GM12864 (cell line): ENCODE results near the gene MGST1.

Experiments
- DNase-seq: peaks from one replicate; pipeline ENCODE4 v3.0.0-alpha.2; 2011; ENCODE audit warnings: low read depth
- H3K4me3 ChIP-seq: 2 replicates; pipeline ENCODE4 v1.5.1; 2011; ENCODE audit warnings: mild to moderate bottlenecking, low read depth, low read length, control low read depth
- TF ChIP-seq, protein P1 (sequence below): IDR thresholded peaks from 2 replicates; pipeline ENCODE4 v1.5.1; 2011; ENCODE audit warnings: low read depth, mild to moderate bottlenecking, moderate library complexity, low read length, control low read depth, inconsistent platforms; ENCODE audit errors: missing control alignments

MGST1 gene, protein sequence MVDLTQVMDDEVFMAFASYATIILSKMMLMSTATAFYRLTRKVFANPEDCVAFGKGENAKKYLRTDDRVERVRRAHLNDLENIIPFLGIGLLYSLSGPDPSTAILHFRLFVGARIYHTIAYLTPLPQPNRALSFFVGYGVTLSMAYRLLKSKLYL

DNA sequence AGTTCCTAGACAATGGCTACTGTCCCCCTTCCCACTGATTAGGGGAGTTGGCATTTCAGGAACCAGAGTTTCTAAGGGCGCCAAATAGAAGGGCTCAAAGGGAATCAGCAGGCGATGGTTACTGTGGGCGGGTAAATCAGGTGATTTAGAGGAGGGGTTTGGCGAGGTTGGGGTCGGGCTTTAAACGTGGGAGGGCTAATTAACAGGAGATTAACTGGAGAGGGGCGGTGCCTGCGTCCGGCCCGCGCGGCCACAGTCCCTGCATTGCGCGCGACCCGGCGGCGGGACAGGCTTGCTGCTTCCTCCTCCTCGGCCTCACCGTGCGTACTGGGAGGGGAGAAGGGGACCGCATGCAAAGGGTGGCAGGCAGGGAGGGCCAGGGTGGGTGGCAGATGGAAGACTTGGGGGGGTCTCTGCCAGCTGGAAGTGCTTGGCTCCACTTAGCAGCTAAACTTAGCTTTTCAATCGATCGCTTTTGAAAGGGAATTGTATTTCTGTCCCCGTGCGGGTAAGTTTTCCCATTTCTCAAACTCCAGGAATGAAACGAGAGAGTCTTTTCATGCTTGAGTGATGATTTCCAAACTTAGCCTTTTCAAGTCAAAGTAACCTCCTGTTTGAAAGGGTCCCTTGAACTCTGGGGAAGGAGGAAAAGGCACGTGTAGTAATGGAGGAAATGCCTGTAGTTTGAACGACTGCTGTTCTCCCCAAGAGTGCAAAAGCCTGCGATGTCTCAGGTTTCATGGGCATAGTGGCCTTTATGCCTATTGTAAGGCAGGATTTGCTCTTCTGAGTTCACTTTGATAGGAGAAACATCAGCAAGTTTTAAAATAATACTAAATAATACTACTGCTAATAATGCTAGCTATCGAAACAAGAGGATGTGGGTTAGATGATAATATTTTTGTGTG lies at the start of gene MGST1:
TSS of gene MGST1 (plus strand) at position 255 of the 908 bp plus-strand sequence. CDS start 6,608 bp downstream, outside the sequence.
- DNase-seq = no peak
- H3K4me3 ChIP-seq = no peak within 1 kb of the TSS
- TF ChIP-seq, protein P1, sequence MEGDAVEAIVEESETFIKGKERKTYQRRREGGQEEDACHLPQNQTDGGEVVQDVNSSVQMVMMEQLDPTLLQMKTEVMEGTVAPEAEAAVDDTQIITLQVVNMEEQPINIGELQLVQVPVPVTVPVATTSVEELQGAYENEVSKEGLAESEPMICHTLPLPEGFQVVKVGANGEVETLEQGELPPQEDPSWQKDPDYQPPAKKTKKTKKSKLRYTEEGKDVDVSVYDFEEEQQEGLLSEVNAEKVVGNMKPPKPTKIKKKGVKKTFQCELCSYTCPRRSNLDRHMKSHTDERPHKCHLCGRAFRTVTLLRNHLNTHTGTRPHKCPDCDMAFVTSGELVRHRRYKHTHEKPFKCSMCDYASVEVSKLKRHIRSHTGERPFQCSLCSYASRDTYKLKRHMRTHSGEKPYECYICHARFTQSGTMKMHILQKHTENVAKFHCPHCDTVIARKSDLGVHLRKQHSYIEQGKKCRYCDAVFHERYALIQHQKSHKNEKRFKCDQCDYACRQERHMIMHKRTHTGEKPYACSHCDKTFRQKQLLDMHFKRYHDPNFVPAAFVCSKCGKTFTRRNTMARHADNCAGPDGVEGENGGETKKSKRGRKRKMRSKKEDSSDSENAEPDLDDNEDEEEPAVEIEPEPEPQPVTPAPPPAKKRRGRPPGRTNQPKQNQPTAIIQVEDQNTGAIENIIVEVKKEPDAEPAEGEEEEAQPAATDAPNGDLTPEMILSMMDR = no peak

DNA sequence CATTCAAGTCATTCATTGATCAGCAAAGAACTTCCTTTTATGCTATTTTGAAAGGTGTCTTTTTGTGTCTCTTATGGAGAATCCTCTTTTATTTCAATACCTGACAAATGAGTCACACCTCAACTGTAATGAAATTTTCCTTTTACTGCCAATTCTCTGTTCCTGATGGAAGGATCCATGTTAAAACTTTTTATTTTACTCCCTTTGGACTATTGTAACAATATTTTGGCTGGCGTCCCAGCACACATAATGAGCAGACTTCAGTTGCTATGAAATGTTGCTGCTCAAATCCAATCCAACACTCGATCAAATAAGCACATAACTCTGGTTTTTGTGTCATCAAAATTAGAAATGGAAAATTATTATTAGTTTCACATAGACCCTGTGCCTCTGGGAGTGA lies 48.0 kb upstream of the MGST1 start:
- H3K4me3 ChIP-seq = no peak overlapping the region
- no peak for DNase-seq

DNA sequence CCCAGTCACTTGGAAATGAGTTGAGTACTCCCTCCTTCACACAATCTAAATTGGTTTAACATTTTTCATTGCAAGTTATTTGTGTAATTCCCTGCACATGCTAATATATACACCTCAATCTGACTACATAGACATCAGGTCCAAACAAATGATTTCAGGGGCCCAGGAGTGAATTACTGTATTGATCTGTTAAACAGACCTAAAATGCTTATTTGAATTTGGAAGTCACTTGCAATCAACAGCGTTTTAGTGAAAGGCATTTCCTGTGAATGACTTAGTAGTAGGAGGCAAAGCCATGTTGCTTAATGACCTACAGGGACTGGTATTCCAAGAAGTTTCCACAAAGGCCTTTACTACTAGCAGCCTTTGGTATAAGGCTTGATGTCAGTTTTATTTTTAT lies 47.3 kb upstream of the MGST1 start:
- TF ChIP-seq, protein P1 = no peak
- no peak for DNase-seq

More for the DNA sequence above, 48.0 kb upstream of the MGST1 start:
- TF ChIP-seq, protein P1 = no peak

DNA sequence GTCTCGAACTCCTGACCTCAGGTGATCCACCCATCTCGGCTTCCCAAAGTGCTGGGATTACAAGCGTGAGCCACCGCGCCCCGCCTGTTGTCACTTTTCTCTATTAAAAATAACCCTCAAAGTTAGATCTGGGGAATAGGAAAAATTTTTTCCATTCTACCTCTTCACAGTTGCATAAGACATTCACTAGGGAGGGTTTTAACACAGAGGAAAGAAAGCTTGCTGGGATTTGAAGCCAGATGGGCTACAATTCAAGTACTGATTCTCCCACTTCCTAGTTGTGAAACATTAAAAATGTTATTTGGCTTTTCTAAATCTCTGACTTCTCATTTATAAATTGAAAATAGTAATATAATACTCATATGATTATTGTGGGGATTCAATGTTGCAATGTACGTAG lies 46.7 kb upstream of the MGST1 start:
- TF ChIP-seq, protein P1 = no peak

More for the DNA sequence above, 47.3 kb upstream of the MGST1 start:
- no peak overlapping the region for H3K4me3 ChIP-seq

DNA sequence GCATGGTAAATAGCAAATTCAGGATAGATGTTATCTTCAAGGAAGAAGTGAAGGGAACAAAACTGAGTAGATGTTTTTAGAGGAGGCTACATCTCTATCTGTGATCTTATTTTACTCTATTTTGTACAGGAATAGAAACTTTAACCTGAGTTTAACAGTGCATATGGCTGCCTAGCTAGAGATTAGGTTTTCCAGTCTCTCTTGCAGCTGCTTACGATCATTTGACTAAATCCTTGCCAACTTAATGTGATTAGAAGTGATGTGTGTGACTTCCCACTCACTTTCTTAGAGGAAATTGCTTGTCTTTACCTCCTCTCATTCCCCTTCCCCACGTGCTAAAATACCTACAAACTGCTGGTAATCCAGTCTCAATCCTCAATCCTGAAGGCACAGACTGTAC lies 43.5 kb upstream of the MGST1 start:
- H3K4me3 ChIP-seq = no peak overlapping the region
- TF ChIP-seq, protein P1 = no peak
- DNase-seq = no peak

More for the DNA sequence above, 46.7 kb upstream of the MGST1 start:
- no peak overlapping the region for H3K4me3 ChIP-seq
- no peak for DNase-seq

DNA sequence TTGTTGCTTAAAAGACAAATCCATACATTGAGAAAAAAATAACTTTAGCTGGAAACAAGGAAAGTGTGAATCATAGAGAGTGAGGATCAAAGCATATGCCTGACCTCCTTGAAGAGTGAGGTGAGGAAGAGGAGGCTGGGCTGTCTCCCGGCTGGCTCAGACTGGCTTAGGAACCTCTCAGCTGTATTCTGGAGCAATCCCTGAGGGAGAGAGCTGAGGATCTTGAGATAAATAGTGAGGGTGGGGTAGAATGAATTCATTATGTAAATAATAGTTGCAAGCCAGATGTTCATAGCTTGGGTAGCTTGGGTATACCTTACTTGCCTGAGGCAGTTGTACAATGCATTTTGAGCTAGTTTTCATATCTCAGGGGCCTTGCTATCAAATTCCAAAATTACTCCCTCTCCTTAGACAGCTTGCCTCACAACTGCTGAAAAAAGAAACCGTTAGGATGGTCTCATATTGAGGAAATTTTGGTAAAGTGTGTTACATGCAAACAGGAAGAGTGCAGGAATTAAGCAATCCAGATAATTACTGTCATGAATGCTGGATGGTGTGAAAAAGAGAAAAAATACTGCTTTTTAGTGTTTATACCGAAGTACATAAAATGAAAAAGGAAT lies 39.5 kb upstream of the MGST1 start:
- TF ChIP-seq, protein P1 = no peak
- no peak for DNase-seq
- H3K4me3 ChIP-seq = no peak overlapping the region
